Renal cortical epithelial cell (primary cell): Measurements from ENCODE around the gene ACSBG1. TPM values are rescaled to one million over a fixed set of nuclear protein-coding genes. Genes with fewer than 3 reads are reported as not detected.
"Not testable (repeated sequence)": the region's sequence is repeated elsewhere in the genome, so short reads cannot be mapped to it uniquely, and the experiment has no call there.

Source experiments
- DNase-seq: peaks from one replicate; pipeline ENCODE4 v3.0.0-alpha.2; 2011; ENCODE audit warnings: low read depth
- total RNA-seq: library from RNA; depleted of rRNA; stranded (reverse); fragments of >200 nt; gene quantifications from 2 replicates; pipeline ENCODE4 v1.2.3, GENCODE V29; 2014

ACSBG1 gene
- total RNA-seq, 1 donor from 2014 or later: 0.20 TPM

GRCh38 chr15:78168608-78169007 is 65.8 kb downstream of the ACSBG1 start:
- DNase-seq: no peak

GRCh38 chr15:78167227-78167888 is 67.0 kb downstream of the ACSBG1 start:
- DNase-seq: no peak

GRCh38 chr15:78164010-78164409 is 70.4 kb downstream of the ACSBG1 start:
- no peak for DNase-seq

GRCh38 chr15:78162038-78162437 is 72.3 kb downstream of the ACSBG1 start:
- DNase-seq: no peak

GRCh38 chr15:78159395-78159794 is 75.0 kb downstream of the ACSBG1 start:
- no peak for DNase-seq

- no peak for DNase-seq
These were observed 77.2 kb downstream of the ACSBG1 start for GRCh38 chr15:78157203-78157602.

GRCh38 chr15:78156653-78157052 is 77.7 kb downstream of the ACSBG1 start:
- DNase-seq: no peak

GRCh38 chr15:78155355-78155939 is 78.9 kb downstream of the ACSBG1 start:
- DNase-seq: no peak

GRCh38 chr15:78154955-78155354 is 79.4 kb downstream of the ACSBG1 start:
- DNase-seq: no peak

- DNase-seq: not testable (repeated sequence)
These were observed 83.3 kb downstream of the ACSBG1 start for GRCh38 chr15:78151075-78151474.

- peak; percentile 23 for DNase-seq
These were observed 84.3 kb downstream of the ACSBG1 start for GRCh38 chr15:78149805-78150751.

GRCh38 chr15:78149068-78149804 is 85.1 kb downstream of the ACSBG1 start, which contains the start of gene IDH3A:
IDH3A (plus strand) TSS chr15:78149362; CDS start chr15:78149404, 42 bp downstream.
- DNase-seq: peak; percentile 82

- DNase-seq: no peak
These were observed 85.8 kb downstream of the ACSBG1 start for GRCh38 chr15:78148392-78149067.

GRCh38 chr15:78147566-78147965 is 86.8 kb downstream of the ACSBG1 start:
- no peak for DNase-seq

- no peak for DNase-seq
These were observed 87.8 kb downstream of the ACSBG1 start for GRCh38 chr15:78146425-78147154.

- DNase-seq: no peak
These were observed 92.0 kb downstream of the ACSBG1 start for GRCh38 chr15:78142332-78142731.

GRCh38 chr15:78140292-78140691 is 94.1 kb downstream of the ACSBG1 start:
- no peak for DNase-seq

GRCh38 chr15:78139578-78139977 is 94.8 kb downstream of the ACSBG1 start:
- no peak for DNase-seq

GRCh38 chr15:78133801-78134200 is 100.6 kb downstream of the ACSBG1 start:
- DNase-seq: peak; percentile 33

- no peak for DNase-seq
These were observed 102.9 kb downstream of the ACSBG1 start, which contains the start of gene CIB2 for GRCh38 chr15:78131295-78132061. CIB2 (minus strand) TSS chr15:78131445; CDS start chr15:78131215, 230 bp downstream.
